ENCODE data around the gene TMEM106A. TPM values are rescaled to one million over a fixed set of nuclear protein-coding genes. Genes with fewer than 3 reads are reported as not detected.

The TMEM106A gene
- total and polyA plus RNA-seq, 4 donors = 4.3 to 22.4 (median 10.0) TPM

- H3K4me3 ChIP-seq = no peak overlapping the region
- peak in 2 of 3 donors; percentile 12 to 21 for DNase-seq
- WGBS, 2 donors = 55 to 76% methylated on average over 8 of the region's 8 CpGs
- no peaks in the 10 kb centered on the region for H3K27me3 ChIP-seq (ENCODE audit: control insufficient read depth in 3 of 3, insufficient read depth in 3 of 3, low read length in 2 of 3)
- no peak overlapping the region for H3K27ac ChIP-seq (ENCODE audit: low read depth in 1 of 2, low read length in 1 of 2)
- peaks cover 0 to 23% (median 10%) of the 10 kb centered on the region in 4 donors for H3K36me3 ChIP-seq (ENCODE audit: control insufficient read depth in 4 of 4, insufficient read depth in 4 of 4, low read length in 4 of 4)
- H3K9ac ChIP-seq (ENCODE audit: insufficient read depth in 1 of 2, low read length in 2 of 2) = no peak overlapping the region
- H3K9me3 ChIP-seq (ENCODE audit: control insufficient read depth in 4 of 4, insufficient read depth in 3 of 4, low read length in 3 of 4) = no peaks in the 10 kb centered on the region
- TF ChIP-seq, protein P1, sequence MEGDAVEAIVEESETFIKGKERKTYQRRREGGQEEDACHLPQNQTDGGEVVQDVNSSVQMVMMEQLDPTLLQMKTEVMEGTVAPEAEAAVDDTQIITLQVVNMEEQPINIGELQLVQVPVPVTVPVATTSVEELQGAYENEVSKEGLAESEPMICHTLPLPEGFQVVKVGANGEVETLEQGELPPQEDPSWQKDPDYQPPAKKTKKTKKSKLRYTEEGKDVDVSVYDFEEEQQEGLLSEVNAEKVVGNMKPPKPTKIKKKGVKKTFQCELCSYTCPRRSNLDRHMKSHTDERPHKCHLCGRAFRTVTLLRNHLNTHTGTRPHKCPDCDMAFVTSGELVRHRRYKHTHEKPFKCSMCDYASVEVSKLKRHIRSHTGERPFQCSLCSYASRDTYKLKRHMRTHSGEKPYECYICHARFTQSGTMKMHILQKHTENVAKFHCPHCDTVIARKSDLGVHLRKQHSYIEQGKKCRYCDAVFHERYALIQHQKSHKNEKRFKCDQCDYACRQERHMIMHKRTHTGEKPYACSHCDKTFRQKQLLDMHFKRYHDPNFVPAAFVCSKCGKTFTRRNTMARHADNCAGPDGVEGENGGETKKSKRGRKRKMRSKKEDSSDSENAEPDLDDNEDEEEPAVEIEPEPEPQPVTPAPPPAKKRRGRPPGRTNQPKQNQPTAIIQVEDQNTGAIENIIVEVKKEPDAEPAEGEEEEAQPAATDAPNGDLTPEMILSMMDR (IDR thresholded peaks at IDR 0.05; ENCODE audit: control extremely low read depth, extremely low read depth) = no peak
- ATAC-seq (ENCODE audit: insufficient read depth, low FRiP score) = no peak
- peaks cover 0 to 4% (median 2%) of the 10 kb centered on the region in 5 donors for H3K4me1 ChIP-seq (ENCODE audit: control insufficient read depth in 5 of 5, insufficient read depth in 5 of 5, low read length in 5 of 5)
Observed at GRCh38 chr17:43219746-43220380, 8.2 kb downstream of the TMEM106A start.

- no peaks in the 10 kb centered on the region for H3K27me3 ChIP-seq (ENCODE audit: control insufficient read depth in 3 of 3, insufficient read depth in 3 of 3, low read length in 2 of 3)
- H3K36me3 ChIP-seq (ENCODE audit: control insufficient read depth in 4 of 4, insufficient read depth in 4 of 4, low read length in 4 of 4) = peaks cover 0 to 23% (median 11%) of the 10 kb centered on the region in 4 donors
- no peak overlapping the region for H3K4me3 ChIP-seq
- TF ChIP-seq, protein P1 (IDR thresholded peaks at IDR 0.05; ENCODE audit: control extremely low read depth, extremely low read depth) = no peak
- no peak for DNase-seq
- WGBS, 2 donors = 79 to 84% methylated on average over 9 of the region's 9 CpGs
- no peak for ATAC-seq (ENCODE audit: insufficient read depth, low FRiP score)
- H3K9ac ChIP-seq (ENCODE audit: insufficient read depth in 1 of 2, low read length in 2 of 2) = peak overlapping the region in 1 of 2 donors; percentile 5
- no peaks in the 10 kb centered on the region for H3K9me3 ChIP-seq (ENCODE audit: control insufficient read depth in 4 of 4, insufficient read depth in 3 of 4, low read length in 3 of 4)
- no peak overlapping the region for H3K27ac ChIP-seq (ENCODE audit: low read depth in 1 of 2, low read length in 1 of 2)
- H3K4me1 ChIP-seq (ENCODE audit: control insufficient read depth in 5 of 5, insufficient read depth in 5 of 5, low read length in 5 of 5) = peaks cover 0 to 4% (median 2%) of the 10 kb centered on the region in 5 donors
Observed at GRCh38 chr17:43220511-43221125, 8.9 kb downstream of the TMEM106A start.

GRCh38 chr17:43224146-43224705, 12.6 kb downstream of the TMEM106A start:
- no peak overlapping the region for H3K4me3 ChIP-seq
- no peaks in the 10 kb centered on the region for H3K9me3 ChIP-seq (ENCODE audit: control insufficient read depth in 4 of 4, insufficient read depth in 3 of 4, low read length in 3 of 4)
- ATAC-seq (ENCODE audit: insufficient read depth, low FRiP score) (no peak), DNase-seq (no peak)
- WGBS, 2 donors = 59 to 86% methylated on average over 7 of the region's 7 CpGs
- peaks cover 0 to 4% (median 2%) of the 10 kb centered on the region in 5 donors for H3K4me1 ChIP-seq (ENCODE audit: control insufficient read depth in 5 of 5, insufficient read depth in 5 of 5, low read length in 5 of 5)
- TF ChIP-seq, protein P1 (IDR thresholded peaks at IDR 0.05; ENCODE audit: control extremely low read depth, extremely low read depth) = no peak
- no peak overlapping the region for H3K9ac ChIP-seq (ENCODE audit: insufficient read depth in 1 of 2, low read length in 2 of 2)
- no peak overlapping the region for H3K27ac ChIP-seq (ENCODE audit: low read depth in 1 of 2, low read length in 1 of 2)
- H3K36me3 ChIP-seq (ENCODE audit: control insufficient read depth in 4 of 4, insufficient read depth in 4 of 4, low read length in 4 of 4) = peaks cover 0 to 4% (median 1%) of the 10 kb centered on the region in 4 donors
- no peaks in the 10 kb centered on the region for H3K27me3 ChIP-seq (ENCODE audit: control insufficient read depth in 3 of 3, insufficient read depth in 3 of 3, low read length in 2 of 3)

All from lung (tissue), 12 donors.